HepG2 (cell line): Measurements from ENCODE around the gene NDOR1. TPM values are rescaled to one million over a fixed set of nuclear protein-coding genes. Genes with fewer than 3 reads are reported as not detected.
A peak's percentile ranks its signal among the peaks of the same experiment; 100 is the strongest.

Experiments
- AGO2 ChIP-seq: fragments of 200-400 bp; formaldehyde crosslinking; optimal IDR thresholded peaks from 2 replicates; pipeline ENCODE3; 2017; ENCODE audit warnings: mild to moderate bottlenecking, low read depth, low read length, moderate library complexity
- ARHGAP35 ChIP-seq: sonication (generic); formaldehyde crosslinking; IDR thresholded peaks from 2 replicates; pipeline ENCODE4 v1.9.0; 2022; ENCODE audit warnings: mild to moderate bottlenecking, inconsistent platforms, moderate library complexity, missing genetic modification reagents, borderline replicate concordance
- ELF3 ChIP-seq: IDR thresholded peaks from 2 replicates; pipeline ENCODE4 v1.6.1; 2016; ENCODE audit warnings: missing genetic modification reagents, missing compliant biosample characterization
- FOXJ3 ChIP-seq: sonication (generic); formaldehyde crosslinking; IDR thresholded peaks from 2 replicates; pipeline ENCODE4 v1.4.0; 2020; ENCODE audit warnings: missing genetic modification reagents, mild to moderate bottlenecking, borderline replicate concordance
- GTF3A ChIP-seq: sonication (generic); formaldehyde crosslinking; conservative IDR thresholded peaks from 2 replicates; pipeline ENCODE4 v1.4.0; 2020; ENCODE audit warnings: mild to moderate bottlenecking, missing genetic modification reagents
- HCFC1 ChIP-seq: fragments of 150-350 bp; IDR thresholded peaks from 2 replicates; pipeline ENCODE4 v1.6.1; 2014; ENCODE audit warnings: low read depth, low read length
- IRX3 ChIP-seq: sonication (generic); formaldehyde crosslinking; IDR thresholded peaks from 2 replicates; pipeline ENCODE4 v1.8.1; 2023; ENCODE audit warnings: mild to moderate bottlenecking, low read depth, missing genetic modification reagents, borderline replicate concordance
- KDM2A ChIP-seq: sonication (generic); formaldehyde crosslinking; IDR thresholded peaks from 2 replicates; pipeline ENCODE4 v1.4.0; 2020; ENCODE audit warnings: low read depth, missing genetic modification reagents, borderline replicate concordance
- MEF2D ChIP-seq: sonication (generic); formaldehyde crosslinking; IDR thresholded peaks from 2 replicates; pipeline ENCODE4 v1.5.1; 2020; ENCODE audit warnings: mild to moderate bottlenecking, missing genetic modification reagents
- MYC ChIP-seq: sonication (generic); formaldehyde crosslinking; IDR thresholded peaks from 2 replicates; pipeline ENCODE4 v1.9.0; 2021; ENCODE audit warnings: missing genetic modification reagents, borderline replicate concordance
- NFKB2 ChIP-seq: sonication (generic); formaldehyde crosslinking; IDR thresholded peaks from 2 replicates; pipeline ENCODE4 v1.4.0; 2020; ENCODE audit warnings: missing genetic modification reagents, borderline replicate concordance
- NONO ChIP-seq, 2 experiments: fragments of 450-650 bp in 1 of 2; sonication (generic) in 1 of 2; formaldehyde crosslinking in 1 of 2; IDR thresholded peaks in 1 of 2; conservative IDR thresholded peaks in 1 of 2; 2 replicates each; pipeline versions ENCODE4 v1.6.1 to v1.8.0; 2017 to 2022; ENCODE audit warnings: mild to moderate bottlenecking in 1 of 2, missing genetic modification reagents in 1 of 2, moderate library complexity in 1 of 2
- SIN3A ChIP-seq: IDR thresholded peaks from 2 replicates; pipeline ENCODE4 v1.6.1; 2011; ENCODE audit warnings: low read depth, mild to moderate bottlenecking, control low read depth, low read length, borderline replicate concordance
- SOX13 ChIP-seq, 3 experiments: fragments of 450-650 bp in 1 of 3; sonication (generic) in 1 of 3; formaldehyde crosslinking in 1 of 3; IDR thresholded peaks in 2 of 3; conservative IDR thresholded peaks in 1 of 3; 2 replicates each; pipeline versions ENCODE4 v1.5.0 to v1.6.1; 2016 to 2020; ENCODE audit warnings: antibody characterized with exemption in 1 of 3, mild to moderate bottlenecking in 1 of 3, missing compliant biosample characterization in 1 of 3, missing genetic modification reagents in 1 of 3, moderate library complexity in 1 of 3
- SRSF9 ChIP-seq: fragments of 200-400 bp; formaldehyde crosslinking; IDR thresholded peaks from 2 replicates; pipeline ENCODE4 v1.6.1; 2018; ENCODE audit warnings: borderline replicate concordance, mild to moderate bottlenecking, low read depth, low read length; ENCODE audit not compliant: insufficient read depth, poor library complexity, severe bottlenecking
- UBTF ChIP-seq: sonication (generic); formaldehyde crosslinking; IDR thresholded peaks from 2 replicates; pipeline ENCODE4 v1.4.0; 2020; ENCODE audit warnings: mild to moderate bottlenecking, missing genetic modification reagents
- ZBTB38 ChIP-seq: sonication (generic); formaldehyde crosslinking; IDR thresholded peaks from 2 replicates; pipeline ENCODE4 v1.5.1; 2020; ENCODE audit warnings: mild to moderate bottlenecking, missing genetic modification reagents
- ZNF101 ChIP-seq: sonication (generic); formaldehyde crosslinking; IDR thresholded peaks from 2 replicates; pipeline ENCODE4 v1.4.0; 2020; ENCODE audit warnings: mild to moderate bottlenecking, low read depth, missing genetic modification reagents, borderline replicate concordance
- ZNF17 ChIP-seq: sonication (generic); formaldehyde crosslinking; IDR thresholded peaks from 2 replicates; pipeline ENCODE4 v1.5.0; 2020; ENCODE audit warnings: mild to moderate bottlenecking, missing genetic modification reagents
- ZNF574 ChIP-seq: sonication (generic); formaldehyde crosslinking; IDR thresholded peaks from 2 replicates; pipeline ENCODE4 v1.4.0; 2020; ENCODE audit warnings: missing genetic modification reagents
- ZNF589 ChIP-seq: sonication (generic); formaldehyde crosslinking; conservative IDR thresholded peaks from 2 replicates; pipeline ENCODE4 v1.8.0; 2022; ENCODE audit warnings: mild to moderate bottlenecking, moderate library complexity, missing genetic modification reagents
- ZSCAN30 ChIP-seq: sonication (generic); formaldehyde crosslinking; IDR thresholded peaks from 2 replicates; pipeline ENCODE4 v1.5.0; 2020; ENCODE audit warnings: mild to moderate bottlenecking, missing genetic modification reagents
- polyA plus RNA-seq, 8 experiments: library from polyadenylated mRNA; depleted of rRNA in 3 of 8; stranded (reverse) in 7 of 8; unstranded in 1 of 8; fragments of >200 nt; fragmentation: Illumina TruSeq in 4 of 8; extraction: Trizol in 4 of 8; gene quantifications; 2 replicates each; pipeline versions ENCODE4 v1.2.1 to v1.2.3, GENCODE V29; 2011 to 2016; ENCODE audit warnings: low read depth in 4 of 8, missing spikeins in 1 of 8, mixed read lengths in 1 of 8; ENCODE audit not compliant: insufficient read depth in 1 of 8
- total RNA-seq, 5 experiments: library from RNA; depleted of rRNA; stranded (reverse); fragments of >200 nt; fragmentation: Illumina TruSeq; extraction: Trizol; gene quantifications; 2 replicates each; pipeline ENCODE4 v1.2.3, GENCODE V29; 2016; ENCODE audit warnings: low read depth in 1 of 5

Gene NDOR1
- total and polyA plus RNA-seq, 2 of the 13 experiments (the other 11 are each of a cell fraction or from before 2014, with no cell fraction given): 3.6 to 8.7 TPM

- TF ChIP-seq UBTF: peak; percentile 34; the same call in 1 of the 2 replicates
- TF ChIP-seq FOXJ3 (CRISPR knock-in tag): no peak
- TF ChIP-seq ARHGAP35 (CRISPR knock-in tag): no peak
- no peak for TF ChIP-seq HCFC1
- no peak for TF ChIP-seq NONO (IDR thresholded peaks at IDR 0.05)
- TF ChIP-seq NONO (CRISPR knock-in tag; conservative IDR thresholded peaks at IDR 0.05): peak; percentile 64
- 0 out of 2 replicates have a peak, but pooled peaks have one; percentile 25 for TF ChIP-seq NFKB2
- TF ChIP-seq ZNF589 (CRISPR knock-in tag): 0 out of 2 replicates have a peak, but pooled peaks have one; percentile 36
- no peak for TF ChIP-seq ELF3 (CRISPR knock-in tag)
- TF ChIP-seq ZNF574 (CRISPR knock-in tag): peak; percentile 9; the same call in 1 of the 2 replicates
- TF ChIP-seq IRX3: 0 out of 2 replicates have a peak, but pooled peaks have one; percentile 52
- TF ChIP-seq SIN3A: 0 out of 2 replicates have a peak, but pooled peaks have one; percentile 14
- peak; percentile 46; the same call in 1 of the 2 replicates for TF ChIP-seq MYC
- 0 out of 2 replicates have a peak, but pooled peaks have one; percentile 70 for TF ChIP-seq ZSCAN30
- 0 out of 2 replicates have a peak, but pooled peaks have one; percentile 49 for TF ChIP-seq SOX13 (IDR thresholded peaks at IDR 0.05)
- TF ChIP-seq SOX13 (CRISPR knock-in tag; conservative IDR thresholded peaks at IDR 0.05 in 1 of 2, IDR thresholded peaks at IDR 0.05 in 1 of 2): no peak
- no peak for TF ChIP-seq ZNF17 (CRISPR knock-in tag)
- TF ChIP-seq MEF2D (CRISPR knock-in tag): no peak
- no peak for TF ChIP-seq SRSF9
- peak; percentile 90 for TF ChIP-seq KDM2A (CRISPR knock-in tag)
- TF ChIP-seq GTF3A (CRISPR knock-in tag): 0 out of 2 replicates have a peak, but pooled peaks have one; percentile 41
- TF ChIP-seq ZBTB38 (CRISPR knock-in tag): peak; percentile 80
- no peak for TF ChIP-seq ZNF101 (CRISPR knock-in tag)
- TF ChIP-seq AGO2: peak; percentile 96
Observed at GRCh38 chr9:137243626-137244485, 38.4 kb downstream of the NDOR1 start (continued).
